Loucy (cell line): ENCODE results near the gene EP400.

ENCODE experiments used
- EZH2phosphoT487 ChIP-seq: fragments of 200-600 bp; IDR thresholded peaks from 2 replicates; pipeline ENCODE4 v1.6.1; 2018; ENCODE audit warnings: antibody characterized with exemption, mild to moderate bottlenecking, moderate library complexity, borderline replicate concordance
- TF ChIP-seq, protein P1 (sequence below): fragments of 200-600 bp; sonication (generic); conservative IDR thresholded peaks from 2 replicates; pipeline ENCODE4 v1.5.1; 2014; ENCODE audit warnings: mild to moderate bottlenecking, antibody characterized with exemption, low read length

DNA sequence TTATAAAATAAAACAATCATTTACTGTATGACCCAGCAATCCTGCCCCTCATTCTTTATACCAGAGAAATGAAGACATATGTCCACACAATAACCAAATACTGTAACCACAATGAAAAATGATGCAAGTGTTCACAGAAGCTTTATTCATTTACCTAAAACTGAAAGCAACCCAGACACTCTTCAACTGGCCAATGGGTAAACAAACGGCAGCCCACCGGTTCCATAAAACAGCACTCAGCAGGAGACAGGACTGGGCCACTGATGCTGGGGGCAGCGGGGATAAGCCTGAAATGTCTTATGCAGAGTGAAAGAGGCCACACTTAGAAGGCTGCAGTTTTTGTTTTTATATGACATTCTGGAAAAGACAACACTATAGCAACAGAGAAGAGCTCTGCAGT lies 179.3 kb downstream of the EP400 start:
- TF ChIP-seq, protein P1, sequence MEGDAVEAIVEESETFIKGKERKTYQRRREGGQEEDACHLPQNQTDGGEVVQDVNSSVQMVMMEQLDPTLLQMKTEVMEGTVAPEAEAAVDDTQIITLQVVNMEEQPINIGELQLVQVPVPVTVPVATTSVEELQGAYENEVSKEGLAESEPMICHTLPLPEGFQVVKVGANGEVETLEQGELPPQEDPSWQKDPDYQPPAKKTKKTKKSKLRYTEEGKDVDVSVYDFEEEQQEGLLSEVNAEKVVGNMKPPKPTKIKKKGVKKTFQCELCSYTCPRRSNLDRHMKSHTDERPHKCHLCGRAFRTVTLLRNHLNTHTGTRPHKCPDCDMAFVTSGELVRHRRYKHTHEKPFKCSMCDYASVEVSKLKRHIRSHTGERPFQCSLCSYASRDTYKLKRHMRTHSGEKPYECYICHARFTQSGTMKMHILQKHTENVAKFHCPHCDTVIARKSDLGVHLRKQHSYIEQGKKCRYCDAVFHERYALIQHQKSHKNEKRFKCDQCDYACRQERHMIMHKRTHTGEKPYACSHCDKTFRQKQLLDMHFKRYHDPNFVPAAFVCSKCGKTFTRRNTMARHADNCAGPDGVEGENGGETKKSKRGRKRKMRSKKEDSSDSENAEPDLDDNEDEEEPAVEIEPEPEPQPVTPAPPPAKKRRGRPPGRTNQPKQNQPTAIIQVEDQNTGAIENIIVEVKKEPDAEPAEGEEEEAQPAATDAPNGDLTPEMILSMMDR: no peak
- no peak for TF ChIP-seq EZH2phosphoT487
